RWPE2 (cell line): Measurements from ENCODE around the gene SLC6A3.
A peak's percentile ranks its signal among the peaks of the same experiment; 100 is the strongest.

Experiments used
- ATAC-seq: fragments of 200-7000 bp; cut with Tn5 transposase; 3 replicates; pipeline ENCODE4 v1.9.1; 2021; ENCODE audit warnings: low read depth
- DNase-seq: peaks from one replicate; pipeline ENCODE4 v3.0.0-alpha.2; 2020; ENCODE audit warnings: low spot score
- H3K27ac ChIP-seq: fragments of 450-650 bp; 2 replicates; pipeline ENCODE4 v1.5.1; 2017; ENCODE audit warnings: mild to moderate bottlenecking; ENCODE audit not compliant: poor library complexity, severe bottlenecking
- H3K27me3 ChIP-seq: fragments of 250-450 bp; sonication (Bioruptor Pico); 2 replicates; pipeline ENCODE4 v1.5.1; 2021; ENCODE audit warnings: mild to moderate bottlenecking, moderate library complexity; ENCODE audit not compliant: insufficient read depth, poor library complexity, severe bottlenecking
- H3K36me3 ChIP-seq: fragments of 250-450 bp; sonication (Bioruptor Pico); 2 replicates; pipeline ENCODE4 v1.5.1; 2020; ENCODE audit warnings: low read depth, mild to moderate bottlenecking, moderate library complexity
- H3K4me1 ChIP-seq: fragments of 250-450 bp; sonication (Bioruptor Pico); 2 replicates; pipeline ENCODE4 v1.5.1; 2021; ENCODE audit warnings: mild to moderate bottlenecking, moderate library complexity; ENCODE audit not compliant: insufficient read depth, poor library complexity, severe bottlenecking
- H3K4me3 ChIP-seq: fragments of 250-450 bp; sonication (Bioruptor Pico); 2 replicates; pipeline ENCODE4 v1.5.1; 2021; ENCODE audit warnings: mild to moderate bottlenecking, moderate library complexity; ENCODE audit not compliant: severe bottlenecking
- H3K9me3 ChIP-seq: fragments of 250-450 bp; sonication (Bioruptor Pico); 2 replicates; pipeline ENCODE4 v1.5.1; 2021; ENCODE audit warnings: mild to moderate bottlenecking, moderate library complexity; ENCODE audit not compliant: severe bottlenecking
- CTCF ChIP-seq: fragments of 450-650 bp; IDR thresholded peaks from one replicate; pipeline ENCODE4 v1.5.1; 2017; ENCODE audit warnings: mild to moderate bottlenecking, moderate library complexity; ENCODE audit not compliant: poor library complexity, severe bottlenecking

SLC6A3 gene

GRCh38 chr5:1471997-1472963 is 27.0 kb upstream of the SLC6A3 start:
- Histone ChIP-seq H3K4me3 (no peak overlapping the region), H3K4me1 (no peaks in the 10 kb centered on the region), H3K27me3 (no peaks in the 10 kb centered on the region), H3K27ac (no peak overlapping the region), H3K9me3 (no peaks in the 10 kb centered on the region), H3K36me3 (peaks cover 75% of the 10 kb centered on the region)
- DNase-seq (peak; percentile 58), ATAC-seq (no peak)
- no peak for TF ChIP-seq CTCF

GRCh38 chr5:1471240-1471853 is 26.1 kb upstream of the SLC6A3 start:
- no peaks in the 10 kb centered on the region for H3K9me3 ChIP-seq
- no peak for TF ChIP-seq CTCF
- H3K4me3 ChIP-seq, result no peak overlapping the region
- no peaks in the 10 kb centered on the region for H3K4me1 ChIP-seq
- peak; percentile 54 for DNase-seq
- peaks cover 74% of the 10 kb centered on the region for H3K36me3 ChIP-seq
- H3K27ac ChIP-seq, result no peak overlapping the region
- no peak for ATAC-seq
- no peaks in the 10 kb centered on the region for H3K27me3 ChIP-seq

GRCh38 chr5:1470762-1471211 is 25.5 kb upstream of the SLC6A3 start:
- DNase-seq (peak; percentile 71), ATAC-seq (no peak)
- H3K36me3 ChIP-seq, result peaks cover 74% of the 10 kb centered on the region
- no peak overlapping the region for H3K4me3 ChIP-seq
- no peaks in the 10 kb centered on the region for H3K4me1 ChIP-seq
- no peak for TF ChIP-seq CTCF
- no peaks in the 10 kb centered on the region for H3K27me3 ChIP-seq
- H3K27ac ChIP-seq, result no peak overlapping the region
- no peaks in the 10 kb centered on the region for H3K9me3 ChIP-seq

- no peaks in the 10 kb centered on the region for H3K27me3 ChIP-seq
- DNase-seq, result peak; percentile 71
- TF ChIP-seq CTCF, result peak; percentile 14
- no peak overlapping the region for H3K4me3 ChIP-seq
- H3K36me3 ChIP-seq, result peaks cover 66% of the 10 kb centered on the region
- H3K9me3 ChIP-seq, result no peaks in the 10 kb centered on the region
- no peak for ATAC-seq
- no peaks in the 10 kb centered on the region for H3K4me1 ChIP-seq
- H3K27ac ChIP-seq, result no peak overlapping the region
Measured at GRCh38 chr5:1468629-1469527, 23.6 kb upstream of the SLC6A3 start.
